OCI-LY1 (cell line): ENCODE measurements around the gene EXD3.

Experiments used
- H2AFZ ChIP-seq: fragments of 200-600 bp; sonication (generic), shearing (Covaris generic); 2 replicates; pipeline ENCODE4 v1.6.0; 2014; ENCODE audit warnings: antibody characterized with exemption, mild to moderate bottlenecking, low read length
- H3F3A ChIP-seq: fragments of 200-600 bp; sonication (generic), shearing (Covaris generic); 2 replicates; pipeline ENCODE4 v1.6.0; 2014; ENCODE audit warnings: mild to moderate bottlenecking, antibody characterized with exemption, low read length, moderate library complexity; ENCODE audit not compliant: insufficient read depth
- H3K27ac ChIP-seq: fragments of 200-600 bp; sonication (generic); 2 replicates; pipeline ENCODE4 v1.5.1; 2014; ENCODE audit warnings: low read length, mixed run types, mild to moderate bottlenecking, low read depth; ENCODE audit not compliant: poor library complexity, severe bottlenecking
- H3K27me3 ChIP-seq: fragments of 200-600 bp; sonication (generic); 2 replicates; pipeline ENCODE4 v1.6.0; 2014; ENCODE audit warnings: antibody characterized with exemption, mild to moderate bottlenecking, low read length, moderate library complexity; ENCODE audit not compliant: insufficient read depth
- H3K36me3 ChIP-seq: fragments of 200-600 bp; sonication (generic); 2 replicates; pipeline ENCODE4 v1.6.1; 2014; ENCODE audit warnings: mild to moderate bottlenecking, antibody characterized with exemption, low read length, moderate library complexity, mixed read lengths; ENCODE audit not compliant: insufficient read depth
- H3K4me1 ChIP-seq: fragments of 200-600 bp; sonication (generic); 2 replicates; pipeline ENCODE4 v1.5.1; 2014; ENCODE audit warnings: mild to moderate bottlenecking, low read length, moderate library complexity; ENCODE audit not compliant: insufficient read depth, severe bottlenecking
- H3K4me2 ChIP-seq: fragments of 200-600 bp; sonication (generic), shearing (Covaris generic); 2 replicates; pipeline ENCODE4 v1.6.1; 2014; ENCODE audit warnings: low read length
- H3K4me3 ChIP-seq: fragments of 200-600 bp; sonication (generic); 2 replicates; pipeline ENCODE4 v1.5.1; 2014; ENCODE audit warnings: low read length, low read depth, mild to moderate bottlenecking, mixed read lengths; ENCODE audit not compliant: poor library complexity, severe bottlenecking
- H3K79me2 ChIP-seq: fragments of 200-600 bp; shearing (Covaris generic); 2 replicates; pipeline ENCODE4 v1.6.1; 2016; ENCODE audit warnings: mixed run types, low read length, mixed read lengths; ENCODE audit not compliant: insufficient read depth
- H3K9ac ChIP-seq: fragments of 200-600 bp; sonication (generic), shearing (Covaris generic); 2 replicates; pipeline ENCODE4 v1.6.1; 2014; ENCODE audit warnings: mild to moderate bottlenecking, low read length, mixed read lengths
- H3K9me2 ChIP-seq: fragments of 200-600 bp; sonication (generic), shearing (Covaris generic); 2 replicates; pipeline ENCODE4 v1.6.1; 2014; ENCODE audit warnings: low read depth, mild to moderate bottlenecking, low read length, mixed read lengths
- H3K9me3 ChIP-seq: fragments of 200-600 bp; shearing (Covaris generic); 2 replicates; pipeline ENCODE4 v1.6.1; 2014; ENCODE audit warnings: low read length, mixed read lengths
- H4K20me1 ChIP-seq: fragments of 200-600 bp; sonication (generic), shearing (Covaris generic); 2 replicates; pipeline ENCODE4 v1.6.0; 2016; ENCODE audit warnings: mild to moderate bottlenecking, low read length; ENCODE audit not compliant: insufficient read depth
- CTCF ChIP-seq: fragments of 200-600 bp; sonication (generic), shearing (Covaris generic); IDR thresholded peaks from 2 replicates; pipeline ENCODE4 v1.5.1; 2017; ENCODE audit warnings: mild to moderate bottlenecking, antibody characterized with exemption, low read length, moderate library complexity, mixed read lengths
- EZH2 ChIP-seq: fragments of 200-600 bp; sonication (generic), shearing (Covaris generic); IDR thresholded peaks from 2 replicates; pipeline ENCODE4 v1.8.0; 2017; ENCODE audit warnings: borderline replicate concordance, mixed run types, mild to moderate bottlenecking, antibody characterized with exemption, low read length, moderate library complexity, mixed read lengths

Gene EXD3

DNA sequence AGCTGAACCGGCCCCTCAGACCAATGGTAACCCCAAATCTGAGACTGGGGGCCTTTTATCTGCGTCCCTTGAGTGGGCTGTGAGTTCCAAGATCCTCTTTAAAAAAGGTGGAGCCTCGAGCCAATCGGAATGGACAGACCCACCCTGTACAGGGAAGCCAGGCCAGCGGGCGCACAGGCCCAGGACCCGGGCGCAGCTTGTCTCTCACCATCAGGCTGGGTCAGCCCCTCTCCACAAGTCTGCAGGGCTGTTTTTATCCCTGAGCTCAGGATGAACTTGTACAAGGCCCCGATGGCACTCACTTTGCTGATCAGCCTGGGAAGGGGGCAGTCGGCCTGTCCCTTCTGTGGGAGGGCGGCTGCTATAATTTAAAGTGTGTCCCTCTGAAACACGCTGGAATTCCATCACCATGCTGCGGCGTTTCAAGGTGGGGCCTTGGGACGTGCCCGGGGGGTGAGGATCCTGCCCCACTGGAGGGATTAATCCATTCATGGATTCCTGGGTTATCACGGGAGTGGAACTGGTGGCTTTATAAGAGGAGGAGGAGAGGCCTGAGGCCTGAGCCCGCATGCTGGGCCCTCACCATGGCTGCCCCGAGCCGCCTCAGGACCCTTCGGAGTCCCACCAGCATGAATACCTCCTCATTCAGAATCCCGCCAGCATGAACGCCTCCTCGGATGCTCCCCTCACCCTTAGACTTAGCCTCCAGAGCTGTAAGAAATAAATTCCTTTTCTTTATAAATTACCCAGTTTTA, 14.1 kb downstream of the EXD3 start:
- no peaks in the 10 kb centered on the region for H4K20me1 ChIP-seq
- TF ChIP-seq CTCF: no peak
- no peak for TF ChIP-seq EZH2
- H3K36me3 ChIP-seq: no peaks in the 10 kb centered on the region
- no peak overlapping the region for H3K4me2 ChIP-seq
- H3K27me3 ChIP-seq: peaks cover 11% of the 10 kb centered on the region; the same call in 1 of the 2 replicates
- no peaks in the 10 kb centered on the region for H3K9me3 ChIP-seq
- no peaks in the 10 kb centered on the region for H3K9me2 ChIP-seq
- no peaks in the 10 kb centered on the region for H3K79me2 ChIP-seq
- H3K27ac ChIP-seq: no peak overlapping the region
- H3K4me1 ChIP-seq: peaks cover 12% of the 10 kb centered on the region
- H3K9ac ChIP-seq: no peak overlapping the region
- H3F3A ChIP-seq: no peaks in the 10 kb centered on the region
- no peak overlapping the region for H2AFZ ChIP-seq
- H3K4me3 ChIP-seq: no peak overlapping the region

- Histone ChIP-seq H3K9ac (no peak overlapping the region), H3K4me3 (no peak overlapping the region), H2AFZ (no peak overlapping the region), H3K36me3 (no peaks in the 10 kb centered on the region), H3K9me3 (no peaks in the 10 kb centered on the region), H3K27ac (no peak overlapping the region), H3K27me3 (peaks cover 11% of the 10 kb centered on the region), H3K9me2 (no peaks in the 10 kb centered on the region), H4K20me1 (no peaks in the 10 kb centered on the region), H3K4me2 (no peak overlapping the region), H3F3A (no peaks in the 10 kb centered on the region), H3K79me2 (no peaks in the 10 kb centered on the region), H3K4me1 (peaks cover 8% of the 10 kb centered on the region)
- TF ChIP-seq EZH2 (no peak), CTCF (no peak)
Observed at GRCh38 chr9:137407590-137408300, 15.2 kb downstream of the EXD3 start.

GRCh38 chr9:137406876-137407589, 15.9 kb downstream of the EXD3 start:
- no peaks in the 10 kb centered on the region for H3K79me2 ChIP-seq
- no peaks in the 10 kb centered on the region for H3F3A ChIP-seq
- peaks cover 11% of the 10 kb centered on the region for H3K27me3 ChIP-seq
- no peak overlapping the region for H3K4me2 ChIP-seq
- no peak overlapping the region for H3K4me3 ChIP-seq
- no peaks in the 10 kb centered on the region for H3K9me3 ChIP-seq
- no peak overlapping the region for H3K27ac ChIP-seq
- peaks cover 4% of the 10 kb centered on the region for H3K4me1 ChIP-seq
- no peak overlapping the region for H3K9ac ChIP-seq
- no peak for TF ChIP-seq EZH2
- peak; percentile 43 for TF ChIP-seq CTCF
- no peak overlapping the region for H2AFZ ChIP-seq
- H3K36me3 ChIP-seq: no peaks in the 10 kb centered on the region
- no peaks in the 10 kb centered on the region for H3K9me2 ChIP-seq
- no peaks in the 10 kb centered on the region for H4K20me1 ChIP-seq
